ENCODE data around the gene AIMP1.

The AIMP1 gene

DNA sequence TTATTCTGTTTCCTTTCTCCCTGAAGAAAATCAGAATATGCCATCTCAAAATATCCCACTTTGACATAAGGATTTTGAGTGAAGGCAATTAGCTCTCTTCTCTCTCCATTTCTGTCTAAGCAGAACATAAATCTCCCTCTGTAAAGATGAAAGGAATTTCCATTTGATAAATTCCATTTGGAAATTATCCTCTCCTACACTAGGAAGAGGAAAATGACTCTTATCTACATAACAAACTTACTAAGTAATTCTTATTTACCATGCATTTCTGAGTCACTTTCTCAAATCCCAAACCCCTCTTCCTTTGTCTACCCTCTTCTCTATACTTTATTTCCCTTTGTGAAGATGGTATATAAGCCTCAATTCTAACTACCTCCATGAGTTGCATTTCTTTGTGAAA lies 11.7 kb upstream of the AIMP1 start:
- Histone ChIP-seq H3K36me3 (peaks cover 3% of the 10 kb centered on the region), H3K4me1 (no peaks in the 10 kb centered on the region; the same call in 1 of the 2 replicates), H3K9me3 (no peaks in the 10 kb centered on the region), H3K27me3 (no peaks in the 10 kb centered on the region), H3K4me3 (ENCODE audit: low read depth, low read length) (no peak overlapping the region)
- DNase-seq: no peak
- no peak for TF ChIP-seq CTCF (IDR thresholded peaks at IDR 0.05; ENCODE audit: low read depth, low read length)

GRCh38 chr4:106305435-106306055 lies 10.8 kb upstream of the AIMP1 start:
- TF ChIP-seq CTCF (IDR thresholded peaks at IDR 0.05; ENCODE audit: low read depth, low read length): no peak
- no peaks in the 10 kb centered on the region for H3K27me3 ChIP-seq

DNA sequence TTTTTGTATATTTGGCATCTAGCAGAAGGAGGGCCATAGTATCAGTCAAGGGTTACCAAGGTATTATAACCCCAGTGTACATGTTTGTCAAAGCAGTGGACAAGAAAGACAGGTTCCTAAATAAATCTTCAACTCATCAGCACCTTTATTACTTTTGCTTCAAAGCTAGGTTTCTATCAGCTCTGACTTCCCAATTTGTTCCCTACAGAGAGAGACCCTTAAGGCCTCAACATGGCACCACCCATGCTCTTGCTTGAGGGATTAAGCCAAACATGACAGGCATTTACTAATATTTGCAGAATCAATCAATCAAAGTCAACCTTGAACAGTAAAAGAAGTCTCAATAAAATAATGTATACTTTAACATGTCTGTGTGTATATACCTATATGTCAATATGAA lies 9.8 kb upstream of the AIMP1 start:
- Histone ChIP-seq H3K36me3 (peaks cover 3% of the 10 kb centered on the region), H3K4me1 (no peaks in the 10 kb centered on the region; the same call in 1 of the 2 replicates), H3K27me3 (no peaks in the 10 kb centered on the region), H3K9me3 (no peaks in the 10 kb centered on the region), H3K4me3 (ENCODE audit: low read depth, low read length) (no peak overlapping the region)
- no peak for TF ChIP-seq CTCF (IDR thresholded peaks at IDR 0.05; ENCODE audit: low read depth, low read length)
- DNase-seq: no peak

More at GRCh38 chr4:106305435-106306055, 10.8 kb upstream of the AIMP1 start:
- Histone ChIP-seq H3K4me3 (ENCODE audit: low read depth, low read length) (no peak overlapping the region), H3K4me1 (no peaks in the 10 kb centered on the region; the same call in 1 of the 2 replicates), H3K9me3 (no peaks in the 10 kb centered on the region), H3K36me3 (peaks cover 3% of the 10 kb centered on the region)
- DNase-seq: no peak

GRCh38 chr4:106312377-106312776 lies 4.0 kb upstream of the AIMP1 start:
- Histone ChIP-seq H3K9me3 (no peaks in the 10 kb centered on the region), H3K4me3 (ENCODE audit: low read depth, low read length) (no peak overlapping the region), H3K27me3 (no peaks in the 10 kb centered on the region), H3K36me3 (peaks cover 3% of the 10 kb centered on the region), H3K4me1 (no peaks in the 10 kb centered on the region)
- TF ChIP-seq CTCF (IDR thresholded peaks at IDR 0.05; ENCODE audit: low read depth, low read length): no peak
- DNase-seq: no peak

- no peak for TF ChIP-seq CTCF (IDR thresholded peaks at IDR 0.05; ENCODE audit: low read depth, low read length)
- no peaks in the 10 kb centered on the region for H3K4me1 ChIP-seq
These were observed 3.3 kb upstream of the AIMP1 start for GRCh38 chr4:106312997-106313522.

DNA sequence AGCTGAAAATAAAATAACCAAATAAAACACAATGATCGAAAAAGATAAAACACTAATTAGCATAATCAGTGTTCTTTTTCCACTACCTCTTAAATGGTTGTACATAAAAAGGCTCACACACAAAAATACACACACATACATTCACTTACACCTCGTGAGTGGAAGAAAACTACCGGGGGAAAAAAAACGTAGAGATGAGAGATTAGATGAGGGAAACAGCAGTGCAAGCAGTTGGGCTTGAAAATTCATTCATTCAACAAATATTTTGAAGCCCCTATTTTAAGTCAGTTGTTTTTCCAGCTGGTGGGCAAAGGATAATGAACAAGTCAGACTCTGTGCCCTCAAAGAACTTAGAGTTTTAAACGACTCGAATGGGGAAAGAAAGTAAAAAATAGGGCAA lies 1.4 kb upstream of the AIMP1 start:
- Histone ChIP-seq H3K4me3 (ENCODE audit: low read depth, low read length) (peak overlapping the region; percentile 94), H3K27me3 (no peaks in the 10 kb centered on the region), H3K9me3 (no peaks in the 10 kb centered on the region), H3K4me1 (no peaks in the 10 kb centered on the region), H3K36me3 (no peaks in the 10 kb centered on the region)
- TF ChIP-seq CTCF (IDR thresholded peaks at IDR 0.05; ENCODE audit: low read depth, low read length): no peak
- no peak for DNase-seq

More at GRCh38 chr4:106312997-106313522, 3.3 kb upstream of the AIMP1 start:
- DNase-seq: no peak
- Histone ChIP-seq H3K9me3 (no peaks in the 10 kb centered on the region), H3K36me3 (peaks cover 3% of the 10 kb centered on the region), H3K4me3 (ENCODE audit: low read depth, low read length) (no peak overlapping the region), H3K27me3 (no peaks in the 10 kb centered on the region)

Measured in BE2C (cell line).